Thoracic aorta (tissue), 2 donors: ENCODE results near the gene PGLYRP4. TPM values are rescaled to one million over a fixed set of nuclear protein-coding genes. Genes with fewer than 3 reads are reported as not detected.

Experiments
- ATAC-seq: fragments of 150-250 bp; one replicate; pipeline ENCODE4 v1.8.0; 2017; ENCODE audit warnings: low read depth; ENCODE audit not compliant: insufficient number of reproducible peaks, low FRiP score
- DNase-seq: peaks from one replicate; pipeline ENCODE4 v3.0.0-alpha.2; 2020; ENCODE audit warnings: low spot score
- H3K27ac ChIP-seq, 2 donors: fragments of 200-600 bp; sonication (generic); 1 replicate in 1 of 2; 2 replicates in 1 of 2; pipeline ENCODE4 v1.5.1; 2016; ENCODE audit warnings: mild to moderate bottlenecking in 2 of 2, moderate library complexity in 2 of 2
- H3K27me3 ChIP-seq: fragments of 200-600 bp; sonication (generic); replicated peaks from 2 replicates; pipeline ENCODE4 v1.6.0; 2016; ENCODE audit warnings: mild to moderate bottlenecking; ENCODE audit not compliant: insufficient read depth
- H3K36me3 ChIP-seq: fragments of 200-600 bp; sonication (generic); one replicate; pipeline ENCODE4 v1.5.1; 2016
- H3K4me1 ChIP-seq, 2 donors: fragments of 200-600 bp; sonication (generic); 1 replicate in 1 of 2; 2 replicates in 1 of 2; pipeline versions ENCODE4 v1.5.1 to v1.6.0; 2016; ENCODE audit warnings: low read depth in 2 of 2, mild to moderate bottlenecking in 1 of 2; ENCODE audit not compliant: control insufficient read depth in 1 of 2
- H3K4me3 ChIP-seq: fragments of 200-600 bp; sonication (generic); 2 replicates; pipeline ENCODE4 v1.5.1; 2016; ENCODE audit warnings: mild to moderate bottlenecking
- H3K9me3 ChIP-seq: fragments of 200-600 bp; sonication (generic); 2 replicates; pipeline ENCODE4 v1.5.1; 2016
- CTCF ChIP-seq: fragments of 200-600 bp; sonication (generic); IDR thresholded peaks from one replicate; pipeline ENCODE4 v1.5.1; 2019; ENCODE audit warnings: antibody characterized with exemption
- total RNA-seq, 2 donors: library from RNA; depleted of rRNA; stranded (reverse); fragments of >200 nt; gene quantifications; one replicate each; pipeline versions ENCODE4 v1.1.0 to v1.2.3, GENCODE V29; 2016

Gene PGLYRP4
- total RNA-seq, 2 donors from 2014 or later = not detected

DNA sequence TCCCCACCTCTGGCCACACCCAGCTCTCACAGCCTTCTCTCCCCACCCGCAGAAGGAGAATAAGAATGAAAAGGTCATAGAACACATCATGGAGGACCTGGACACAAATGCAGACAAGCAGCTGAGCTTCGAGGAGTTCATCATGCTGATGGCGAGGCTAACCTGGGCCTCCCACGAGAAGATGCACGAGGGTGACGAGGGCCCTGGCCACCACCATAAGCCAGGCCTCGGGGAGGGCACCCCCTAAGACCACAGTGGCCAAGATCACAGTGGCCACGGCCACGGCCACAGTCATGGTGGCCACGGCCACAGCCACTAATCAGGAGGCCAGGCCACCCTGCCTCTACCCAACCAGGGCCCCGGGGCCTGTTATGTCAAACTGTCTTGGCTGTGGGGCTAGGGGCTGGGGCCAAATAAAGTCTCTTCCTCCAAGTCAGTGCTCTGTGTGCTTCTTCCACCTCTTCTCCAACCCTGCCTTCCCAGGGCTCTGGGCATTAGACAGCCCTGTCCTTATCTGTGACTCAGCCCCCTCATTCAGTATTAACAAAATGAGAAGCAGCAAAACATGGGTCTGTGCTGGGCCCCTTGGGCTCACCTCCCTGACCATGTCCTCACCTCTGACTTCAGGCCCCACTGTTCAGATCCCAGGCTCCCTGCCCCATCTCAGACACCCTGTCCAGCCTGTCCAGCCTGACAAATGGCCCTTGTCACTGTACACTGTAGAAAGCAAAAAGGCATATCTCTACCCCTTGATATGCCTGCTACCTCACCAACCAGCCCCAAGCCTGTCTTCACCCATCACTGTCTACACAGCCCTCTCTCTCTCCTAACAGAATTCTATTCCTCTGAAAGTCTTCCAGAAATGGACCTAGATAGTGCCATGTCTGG is 12.2 kb upstream of the PGLYRP4 start:
- H3K27ac ChIP-seq = no peak overlapping the region
- no peaks in the 10 kb centered on the region for H3K4me1 ChIP-seq
- H3K36me3 ChIP-seq = no peaks in the 10 kb centered on the region
- no peak overlapping the region for H3K4me3 ChIP-seq
- no peak for TF ChIP-seq CTCF
- DNase-seq = no peak
- ATAC-seq = no peak
- H3K9me3 ChIP-seq = no peaks in the 10 kb centered on the region
- no peaks in the 10 kb centered on the region for H3K27me3 ChIP-seq

- H3K4me1 ChIP-seq = no peaks in the 10 kb centered on the region
- ATAC-seq (no peak), DNase-seq (no peak)
- H3K27me3 ChIP-seq = no peaks in the 10 kb centered on the region
- no peaks in the 10 kb centered on the region for H3K9me3 ChIP-seq
- no peak for TF ChIP-seq CTCF
- H3K36me3 ChIP-seq = no peaks in the 10 kb centered on the region
- H3K4me3 ChIP-seq = no peak overlapping the region
- H3K27ac ChIP-seq = no peak overlapping the region
Measured at GRCh38 chr1:153360190-153360589, 11.5 kb upstream of the PGLYRP4 start.

GRCh38 chr1:153359241-153359640 is 10.6 kb upstream of the PGLYRP4 start:
- no peak for TF ChIP-seq CTCF
- no peak for DNase-seq
- Histone ChIP-seq H3K4me3 (peak overlapping the region; percentile 26), H3K36me3 (no peaks in the 10 kb centered on the region), H3K27ac (no peak overlapping the region), H3K4me1 (no peaks in the 10 kb centered on the region), H3K9me3 (no peaks in the 10 kb centered on the region), H3K27me3 (no peaks in the 10 kb centered on the region)
- no peak for ATAC-seq

DNA sequence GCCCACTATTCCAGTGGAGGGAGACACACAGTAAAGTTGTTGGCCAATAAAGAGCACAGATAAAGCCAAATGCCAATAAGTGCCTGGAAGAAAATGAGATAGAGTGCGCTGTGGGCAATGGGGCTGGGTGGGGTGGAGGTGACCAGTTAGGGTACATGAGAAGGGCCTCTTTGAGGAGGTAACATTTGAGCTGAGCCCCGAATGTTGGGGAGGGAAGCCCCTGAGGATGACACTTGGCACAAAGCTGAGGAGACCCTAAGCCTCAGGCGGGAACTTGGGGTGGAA is 10.0 kb upstream of the PGLYRP4 start:
- H3K4me1 ChIP-seq = no peaks in the 10 kb centered on the region
- no peak overlapping the region for H3K27ac ChIP-seq
- TF ChIP-seq CTCF = no peak
- no peaks in the 10 kb centered on the region for H3K9me3 ChIP-seq
- no peaks in the 10 kb centered on the region for H3K27me3 ChIP-seq
- peak overlapping the region; percentile 26 for H3K4me3 ChIP-seq
- ATAC-seq (no peak), DNase-seq (no peak)
- H3K36me3 ChIP-seq = no peaks in the 10 kb centered on the region

- Histone ChIP-seq H3K4me3 (peak within 1 kb of the TSS; percentile 26), H3K27me3 (no peaks in the 10 kb centered on the region), H3K4me1 (no peaks in the 10 kb centered on the region), H3K9me3 (no peaks in the 10 kb centered on the region), H3K36me3 (no peaks in the 10 kb centered on the region), H3K27ac (no peak within 1 kb of the TSS)
- ATAC-seq (no peak), DNase-seq (no peak)
- no peak for TF ChIP-seq CTCF
Measured at GRCh38 chr1:153357853-153358690, 9.4 kb upstream of the PGLYRP4 start, which contains the start of gene S100A9. Gene S100A9, plus strand, starts transcription at chr1:153357854. Its CDS starts 430 bp downstream, at chr1:153358284.
